ENCODE measurements around the gene ZFAND3. TPM values are rescaled to one million over a fixed set of nuclear protein-coding genes. Genes with fewer than 3 reads are reported as not detected.

ZFAND3 gene
- total and polyA plus RNA-seq, 10 of the 15 experiments (the other 5 are each of a cell fraction or from before 2014, with no cell fraction given), result 0.90 to 34.4 (median 16.3) TPM

DNA sequence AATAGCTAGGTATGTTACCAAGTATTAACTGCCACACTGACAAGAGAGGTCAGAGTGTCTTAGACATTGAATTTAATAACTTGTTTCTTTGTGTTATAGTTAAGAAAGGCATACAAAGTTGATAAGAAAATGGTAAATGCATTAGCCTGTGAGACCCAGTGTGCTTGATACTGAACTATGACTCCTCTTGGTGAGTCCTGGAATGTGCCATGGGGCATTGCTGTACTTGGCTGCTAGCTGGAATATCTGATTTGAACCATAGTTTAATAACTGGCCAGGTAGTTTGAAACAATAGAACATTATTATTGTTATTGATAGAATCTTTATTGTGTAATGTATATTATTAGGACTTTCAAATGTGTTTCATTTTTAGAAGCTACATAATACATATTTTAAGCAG lies 70.0 kb downstream of the ZFAND3 start:
- H3K27me3 ChIP-seq (replicated peaks in 1 of 2; ENCODE audit: control insufficient read depth in 2 of 2, insufficient read depth in 2 of 2, low read length in 1 of 2), result no peaks in the 10 kb centered on the region
- H3K9me3 ChIP-seq (replicated peaks; ENCODE audit: control insufficient read depth, insufficient read depth, low read length), result peaks cover under 1% of the 10 kb centered on the region; the same call in 2 of the 3 replicates
- no peaks in the 10 kb centered on the region for H3K36me3 ChIP-seq (ENCODE audit: control insufficient read depth in 2 of 2, insufficient read depth in 2 of 2, low read length in 1 of 2)
- no peaks in the 10 kb centered on the region; the same call in 1 of the 2 replicates for H4K20me1 ChIP-seq (ENCODE audit: control insufficient read depth, insufficient read depth)
- intact Hi-C loops (cut with micrococcal nuclease; ENCODE audit: unreplicated experiment), result no loop called here
- no peak overlapping the region for H3K4me2 ChIP-seq (ENCODE audit: control insufficient read depth, insufficient read depth)
- ATAC-seq (no peak), FAIRE-seq (no peak), DNase-seq (ENCODE audit: low read depth, low spot score) (no peak)
- H3K4me3 ChIP-seq, result no peak overlapping the region
- POLR2A ChIA-PET, result interaction anchor here (0.9 kb wide), 1 partner anchor 30 kb away, joined by 3 read pairs; no protein-coding TSS in a partner anchor
- H2AFZ ChIP-seq (ENCODE audit: control insufficient read depth, low read depth, low read length), result no peak overlapping the region
- SMC1A ChIA-PET (ENCODE audit: uncharacterized antibody, unreplicated experiment), result interaction anchor here (0.7 to 1.8 kb wide), 8 partner anchors 8 to 102 kb away, joined by 3 to 6 read pairs (median 4); no protein-coding TSS in a partner anchor
- RAD21 ChIA-PET (ENCODE audit: unreplicated experiment), result interaction anchor here (1.0 kb wide), 1 partner anchor 30 kb away, joined by 3 read pairs; no protein-coding TSS in a partner anchor
- H3K9ac ChIP-seq (ENCODE audit: control insufficient read depth, insufficient read depth, low read length), result no peak overlapping the region
- H3K27ac ChIP-seq (ENCODE audit: control insufficient read depth, insufficient read depth), result no peak overlapping the region
- no TSS peak for BruUV-seq (replicated peaks)
- CTCF ChIA-PET, result interaction anchor here (0.7 to 1.8 kb wide), 2 partner anchors 12 to 14 kb away, joined by 4 to 5 read pairs; no protein-coding TSS in a partner anchor
- H3K79me2 ChIP-seq (ENCODE audit: control insufficient read depth, insufficient read depth, low read length), result peaks cover 21% of the 10 kb centered on the region
- peaks cover 10% of the 10 kb centered on the region for H3K4me1 ChIP-seq (ENCODE audit: control insufficient read depth, insufficient read depth, low read length)
- in situ Hi-C loops (cut with MboI), result no loop called here
- TF ChIP-seq SP1 (IDR thresholded peaks at IDR 0.05; ENCODE audit: low read depth, low read length) (no peak), IRF4 (IDR thresholded peaks at IDR 0.05; ENCODE audit: low read depth, low read length) (no peak), EED (IDR thresholded peaks at IDR 0.05; ENCODE audit: low read depth) (no peak), POLR2A (IDR thresholded peaks at IDR 0.05; ENCODE audit: low read depth, low read length) (no peak), MEF2A (IDR thresholded peaks at IDR 0.05; ENCODE audit: insufficient read depth, low read depth, low read length) (no peak), RBBP5 (conservative IDR thresholded peaks at IDR 0.05) (no peak), NKRF (conservative IDR thresholded peaks at IDR 0.05) (no peak), KLF5 (IDR thresholded peaks at IDR 0.05; ENCODE audit: partially characterized antibody) (no peak), SUPT20H (IDR thresholded peaks at IDR 0.05; ENCODE audit: borderline replicate concordance, control insufficient read depth, low read depth, low read length) (no peak), KAT2A (conservative IDR thresholded peaks at IDR 0.05; ENCODE audit: control insufficient read depth, low read depth, low read length) (no peak), BMI1 (IDR thresholded peaks at IDR 0.05; ENCODE audit: borderline replicate concordance) (no peak), TAF1 (IDR thresholded peaks at IDR 0.05; ENCODE audit: borderline replicate concordance, low read depth, low read length) (no peak), NFXL1 (IDR thresholded peaks at IDR 0.05; ENCODE audit: borderline replicate concordance) (no peak), MYC (IDR thresholded peaks at IDR 0.05; ENCODE audit: insufficient read depth, insufficient read length, insufficient replicate concordance, low read length, severe bottlenecking) (no peak), E2F8 (IDR thresholded peaks at IDR 0.05; ENCODE audit: low read depth, partially characterized antibody) (no peak)
- TF ChIP-seq, protein P1, sequence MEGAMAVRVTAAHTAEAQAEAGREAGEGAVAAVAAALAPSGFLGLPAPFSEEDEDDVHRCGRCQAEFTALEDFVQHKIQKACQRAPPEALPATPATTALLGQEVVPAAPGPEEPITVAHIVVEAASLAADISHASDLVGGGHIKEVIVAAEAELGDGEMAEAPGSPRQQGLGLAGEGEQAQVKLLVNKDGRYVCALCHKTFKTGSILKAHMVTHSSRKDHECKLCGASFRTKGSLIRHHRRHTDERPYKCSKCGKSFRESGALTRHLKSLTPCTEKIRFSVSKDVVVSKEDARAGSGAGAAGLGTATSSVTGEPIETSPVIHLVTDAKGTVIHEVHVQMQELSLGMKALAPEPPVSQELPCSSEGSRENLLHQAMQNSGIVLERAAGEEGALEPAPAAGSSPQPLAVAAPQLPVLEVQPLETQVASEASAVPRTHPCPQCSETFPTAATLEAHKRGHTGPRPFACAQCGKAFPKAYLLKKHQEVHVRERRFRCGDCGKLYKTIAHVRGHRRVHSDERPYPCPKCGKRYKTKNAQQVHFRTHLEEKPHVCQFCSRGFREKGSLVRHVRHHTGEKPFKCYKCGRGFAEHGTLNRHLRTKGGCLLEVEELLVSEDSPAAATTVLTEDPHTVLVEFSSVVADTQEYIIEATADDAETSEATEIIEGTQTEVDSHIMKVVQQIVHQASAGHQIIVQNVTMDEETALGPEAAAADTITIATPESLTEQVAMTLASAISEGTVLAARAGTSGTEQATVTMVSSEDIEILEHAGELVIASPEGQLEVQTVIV (IDR thresholded peaks at IDR 0.05; ENCODE audit: borderline replicate concordance, partially characterized antibody), result no peak
- TF ChIP-seq, protein P2, sequence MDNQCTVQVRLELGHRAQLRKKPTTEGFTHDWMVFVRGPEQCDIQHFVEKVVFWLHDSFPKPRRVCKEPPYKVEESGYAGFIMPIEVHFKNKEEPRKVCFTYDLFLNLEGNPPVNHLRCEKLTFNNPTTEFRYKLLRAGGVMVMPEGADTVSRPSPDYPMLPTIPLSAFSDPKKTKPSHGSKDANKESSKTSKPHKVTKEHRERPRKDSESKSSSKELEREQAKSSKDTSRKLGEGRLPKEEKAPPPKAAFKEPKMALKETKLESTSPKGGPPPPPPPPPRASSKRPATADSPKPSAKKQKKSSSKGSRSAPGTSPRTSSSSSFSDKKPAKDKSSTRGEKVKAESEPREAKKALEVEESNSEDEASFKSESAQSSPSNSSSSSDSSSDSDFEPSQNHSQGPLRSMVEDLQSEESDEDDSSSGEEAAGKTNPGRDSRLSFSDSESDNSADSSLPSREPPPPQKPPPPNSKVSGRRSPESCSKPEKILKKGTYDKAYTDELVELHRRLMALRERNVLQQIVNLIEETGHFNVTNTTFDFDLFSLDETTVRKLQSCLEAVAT (IDR thresholded peaks at IDR 0.05), result no peak
